CD4-positive, alpha-beta T cell treated with Interferon gamma for 1 hour (primary cell): Measurements from ENCODE around the gene ALOX15B.
A peak's percentile ranks its signal among the peaks of the same experiment; 100 is the strongest.

Experiments
- DNase-seq: peaks from one replicate; pipeline ENCODE4 v3.0.0-alpha.2; 2020

ALOX15B gene, protein sequence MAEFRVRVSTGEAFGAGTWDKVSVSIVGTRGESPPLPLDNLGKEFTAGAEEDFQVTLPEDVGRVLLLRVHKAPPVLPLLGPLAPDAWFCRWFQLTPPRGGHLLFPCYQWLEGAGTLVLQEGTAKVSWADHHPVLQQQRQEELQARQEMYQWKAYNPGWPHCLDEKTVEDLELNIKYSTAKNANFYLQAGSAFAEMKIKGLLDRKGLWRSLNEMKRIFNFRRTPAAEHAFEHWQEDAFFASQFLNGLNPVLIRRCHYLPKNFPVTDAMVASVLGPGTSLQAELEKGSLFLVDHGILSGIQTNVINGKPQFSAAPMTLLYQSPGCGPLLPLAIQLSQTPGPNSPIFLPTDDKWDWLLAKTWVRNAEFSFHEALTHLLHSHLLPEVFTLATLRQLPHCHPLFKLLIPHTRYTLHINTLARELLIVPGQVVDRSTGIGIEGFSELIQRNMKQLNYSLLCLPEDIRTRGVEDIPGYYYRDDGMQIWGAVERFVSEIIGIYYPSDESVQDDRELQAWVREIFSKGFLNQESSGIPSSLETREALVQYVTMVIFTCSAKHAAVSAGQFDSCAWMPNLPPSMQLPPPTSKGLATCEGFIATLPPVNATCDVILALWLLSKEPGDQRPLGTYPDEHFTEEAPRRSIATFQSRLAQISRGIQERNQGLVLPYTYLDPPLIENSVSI

DNA sequence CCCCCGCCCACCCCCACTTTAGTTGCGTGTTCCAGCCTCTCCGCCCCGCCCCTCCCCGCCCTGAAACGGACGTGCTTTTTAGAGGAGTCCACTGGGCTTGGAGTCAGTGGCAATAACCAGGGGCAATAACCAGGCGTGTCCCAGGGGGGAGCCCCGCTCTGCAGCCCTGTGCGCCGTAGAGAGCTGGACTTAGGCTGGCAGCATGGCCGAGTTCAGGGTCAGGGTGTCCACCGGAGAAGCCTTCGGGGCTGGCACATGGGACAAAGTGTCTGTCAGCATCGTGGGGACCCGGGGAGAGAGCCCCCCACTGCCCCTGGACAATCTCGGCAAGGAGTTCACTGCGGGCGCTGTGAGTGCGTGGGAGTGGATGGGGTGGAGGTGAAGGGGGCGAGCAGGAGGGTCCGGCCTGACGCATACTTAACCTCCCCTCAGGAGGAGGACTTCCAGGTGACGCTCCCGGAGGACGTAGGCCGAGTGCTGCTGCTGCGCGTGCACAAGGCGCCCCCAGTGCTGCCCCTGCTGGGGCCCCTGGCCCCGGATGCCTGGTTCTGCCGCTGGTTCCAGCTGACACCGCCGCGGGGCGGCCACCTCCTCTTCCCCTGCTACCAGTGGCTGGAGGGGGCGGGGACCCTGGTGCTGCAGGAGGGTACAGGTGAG, at the start of gene ALOX15B:
Gene ALOX15B (plus strand): TSS at position 106 of the 657 bp plus-strand sequence. CDS start 97 bp downstream, at position 203.
- no peak for DNase-seq

DNA sequence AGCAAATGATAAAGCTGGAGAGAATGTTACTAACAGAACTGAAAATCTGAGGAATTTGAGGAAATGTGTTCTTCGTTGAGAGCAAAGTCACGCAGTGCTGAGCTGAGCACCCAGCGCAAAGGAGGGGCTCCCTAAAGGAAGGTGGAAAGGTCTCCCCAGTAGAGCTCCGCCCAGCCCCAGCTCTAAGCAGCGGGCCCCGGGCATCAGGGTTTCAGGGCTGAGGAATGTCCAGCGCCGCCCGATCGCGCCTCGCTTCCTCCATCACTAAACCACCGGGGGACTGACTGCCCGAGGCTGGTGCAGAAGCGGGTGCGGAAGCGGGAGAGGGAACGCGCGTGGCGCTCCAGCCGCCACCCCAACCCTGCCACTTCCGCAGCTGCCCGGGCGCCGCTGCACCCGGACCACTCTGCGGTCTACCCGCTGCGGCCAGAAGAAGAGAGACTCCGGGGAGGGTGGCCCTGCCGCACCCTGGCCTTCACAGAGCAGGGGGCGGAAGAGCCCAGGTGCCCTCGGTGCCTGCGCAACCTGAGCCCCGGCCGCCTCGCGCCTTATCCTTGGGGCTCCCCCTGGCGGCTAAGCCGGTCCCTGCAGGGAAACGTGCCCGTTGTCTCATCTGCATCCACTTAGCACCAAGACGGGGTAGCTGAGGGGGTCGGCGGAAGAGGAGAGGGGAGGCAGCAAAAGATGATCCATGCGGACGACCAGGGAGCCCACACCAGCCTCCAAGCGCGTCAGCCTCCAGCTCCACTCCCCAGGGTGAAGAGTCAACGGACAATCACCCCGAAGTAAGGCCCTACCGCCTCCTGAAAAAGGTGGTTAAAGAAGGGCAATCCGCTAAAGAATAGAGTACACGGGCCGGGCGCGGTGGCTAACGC, 48.8 kb upstream of the ALOX15B start:
- peak; percentile 84 for DNase-seq

DNA sequence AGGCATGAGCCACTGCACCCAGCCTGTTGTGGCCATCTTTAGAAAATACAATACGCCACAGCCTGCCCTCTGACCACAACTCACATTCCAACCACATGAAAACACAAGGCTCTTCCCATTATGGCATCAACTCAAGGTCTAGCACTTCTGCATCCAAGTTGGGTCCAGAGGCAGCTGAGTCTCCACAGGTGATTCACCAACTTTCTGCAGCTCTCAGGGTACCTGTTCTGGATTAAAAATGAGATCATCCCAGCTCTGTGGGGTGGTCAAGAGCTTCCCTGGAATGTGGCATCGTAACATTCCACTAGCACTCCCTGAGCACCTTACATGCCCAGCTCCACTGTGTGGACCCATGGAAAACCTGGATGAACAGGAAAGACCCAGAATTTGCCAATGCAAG, 46.3 kb upstream of the ALOX15B start:
- DNase-seq, result no peak

DNA sequence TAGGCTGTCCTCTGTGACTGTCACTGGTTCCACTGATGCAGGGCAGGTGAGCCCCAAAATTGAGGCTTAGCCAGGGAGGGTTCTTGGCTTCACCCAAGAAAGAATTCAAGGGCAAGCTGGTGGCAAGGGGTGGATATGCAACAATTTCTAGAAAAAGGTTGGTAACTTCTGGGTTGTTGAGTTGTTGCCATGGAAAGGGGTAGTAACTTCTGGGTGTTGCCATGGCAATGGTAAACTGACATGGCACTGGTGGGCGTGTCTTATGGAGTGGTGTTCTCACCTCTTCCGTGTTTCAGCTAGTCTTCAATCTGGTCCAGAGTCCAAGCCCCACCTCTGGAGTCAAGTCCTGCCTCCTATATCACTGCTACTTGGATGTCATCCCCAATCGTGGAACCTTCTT, 45.9 kb upstream of the ALOX15B start:
- DNase-seq, result peak; percentile 53

DNA sequence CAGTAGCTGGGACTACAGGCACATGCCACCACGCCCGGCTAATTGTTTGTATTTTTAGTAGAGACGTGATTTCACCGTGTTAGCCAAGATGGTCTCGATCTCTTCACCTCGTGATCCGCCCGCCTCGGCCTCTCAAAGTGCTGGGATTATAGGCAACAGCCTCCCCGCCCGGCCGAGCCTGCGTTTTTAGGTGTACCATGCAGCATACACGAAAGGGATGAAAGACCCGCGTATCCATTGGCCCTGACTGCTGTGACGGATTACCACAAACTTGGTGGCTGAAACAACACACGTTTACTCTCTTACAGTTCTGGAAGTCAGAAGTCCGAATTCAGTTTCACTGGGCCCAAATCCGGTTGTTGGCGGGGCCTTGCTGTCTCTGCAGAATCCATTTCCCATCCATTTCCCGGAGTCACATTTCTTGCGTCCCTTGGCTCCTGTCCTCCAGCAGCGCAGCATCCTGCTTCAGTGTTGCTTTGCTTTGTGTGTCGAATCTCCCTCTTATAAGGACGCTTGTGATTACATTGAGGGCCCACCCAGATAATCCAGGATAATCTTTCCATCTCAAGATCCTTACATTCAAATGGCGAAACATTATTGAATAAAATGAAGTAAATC, 44.8 kb upstream of the ALOX15B start:
- DNase-seq, result no peak

DNA sequence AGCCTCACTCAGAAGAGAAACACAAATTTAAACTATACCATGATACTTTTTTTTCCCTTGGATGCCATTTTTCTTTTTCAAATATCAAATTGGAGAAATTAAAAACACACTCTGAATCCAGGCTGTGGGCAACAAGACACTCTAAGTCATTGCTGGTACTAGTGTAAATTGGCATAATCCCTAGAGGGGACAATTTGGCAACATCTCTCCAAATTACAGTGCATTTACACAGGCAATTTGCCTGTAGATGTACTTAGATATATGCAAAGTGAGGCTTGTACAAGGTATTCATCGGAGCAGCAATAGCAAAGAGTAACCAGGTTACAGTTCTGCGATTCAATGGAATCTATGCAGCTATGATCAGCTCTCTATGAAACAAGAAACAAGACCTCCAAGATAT, 43.1 kb upstream of the ALOX15B start:
- no peak for DNase-seq

DNA sequence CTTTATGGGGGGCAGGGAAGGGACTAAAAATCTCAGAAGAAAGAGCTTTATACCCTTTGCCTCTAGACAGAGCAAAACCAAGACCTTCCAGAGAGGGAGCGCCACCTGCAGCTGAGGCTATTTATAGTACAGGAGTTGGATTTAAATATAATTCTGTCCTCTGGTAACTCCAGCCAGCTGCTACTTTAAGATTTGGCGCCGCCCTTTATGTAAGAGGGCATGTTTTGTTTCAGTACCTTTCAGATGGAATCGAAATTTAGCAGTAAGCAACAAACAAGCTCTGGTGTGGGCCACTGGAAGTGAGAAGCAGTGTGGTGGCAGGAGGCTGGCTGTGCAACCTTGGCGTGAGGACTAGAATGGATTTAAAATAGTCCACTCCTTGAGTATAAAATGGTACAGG, 41.7 kb upstream of the ALOX15B start:
- peak; percentile 28 for DNase-seq

DNA sequence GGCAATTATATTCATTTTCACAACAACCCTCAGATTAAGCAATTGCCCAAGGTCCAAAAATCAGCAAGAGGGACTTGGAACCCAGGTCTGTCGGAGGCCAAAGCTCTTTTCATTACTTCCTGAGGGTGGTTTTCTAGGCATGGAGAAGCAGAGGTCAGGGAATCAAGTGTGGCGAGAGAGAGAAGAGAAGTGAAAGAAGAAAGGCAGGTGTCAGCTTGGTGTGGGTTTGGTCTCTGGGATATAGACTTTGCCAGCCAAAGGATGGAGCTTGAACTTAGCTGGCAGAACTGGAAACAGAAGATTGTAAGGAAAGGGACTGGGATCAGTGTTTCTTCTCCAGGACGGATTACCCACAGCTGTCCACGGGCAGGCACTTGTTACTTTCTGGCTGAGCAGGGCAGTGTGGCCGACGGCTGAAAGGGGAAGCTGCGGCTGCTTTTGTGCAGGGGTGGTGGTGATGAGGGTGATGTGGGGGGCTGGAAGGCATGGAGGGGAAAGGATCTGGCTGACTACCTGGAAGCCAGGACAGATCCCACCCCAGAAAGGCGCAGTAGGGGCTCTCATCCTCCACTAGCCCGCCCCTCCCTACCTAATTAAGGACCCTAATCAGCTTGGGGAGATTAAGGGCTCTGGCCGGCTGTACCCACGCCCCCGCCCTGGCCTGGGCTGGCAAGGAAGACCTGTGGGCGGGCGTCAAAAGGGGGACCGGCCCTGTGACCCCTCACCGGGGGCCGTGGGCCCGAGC, 36.7 kb upstream of the ALOX15B start, which contains the start of gene GUCY2D:
Gene GUCY2D (plus strand): TSS at position 640 of the 745 bp plus-strand sequence. CDS start 433 bp downstream, outside the sequence.
- DNase-seq, result peak; percentile 25

DNA sequence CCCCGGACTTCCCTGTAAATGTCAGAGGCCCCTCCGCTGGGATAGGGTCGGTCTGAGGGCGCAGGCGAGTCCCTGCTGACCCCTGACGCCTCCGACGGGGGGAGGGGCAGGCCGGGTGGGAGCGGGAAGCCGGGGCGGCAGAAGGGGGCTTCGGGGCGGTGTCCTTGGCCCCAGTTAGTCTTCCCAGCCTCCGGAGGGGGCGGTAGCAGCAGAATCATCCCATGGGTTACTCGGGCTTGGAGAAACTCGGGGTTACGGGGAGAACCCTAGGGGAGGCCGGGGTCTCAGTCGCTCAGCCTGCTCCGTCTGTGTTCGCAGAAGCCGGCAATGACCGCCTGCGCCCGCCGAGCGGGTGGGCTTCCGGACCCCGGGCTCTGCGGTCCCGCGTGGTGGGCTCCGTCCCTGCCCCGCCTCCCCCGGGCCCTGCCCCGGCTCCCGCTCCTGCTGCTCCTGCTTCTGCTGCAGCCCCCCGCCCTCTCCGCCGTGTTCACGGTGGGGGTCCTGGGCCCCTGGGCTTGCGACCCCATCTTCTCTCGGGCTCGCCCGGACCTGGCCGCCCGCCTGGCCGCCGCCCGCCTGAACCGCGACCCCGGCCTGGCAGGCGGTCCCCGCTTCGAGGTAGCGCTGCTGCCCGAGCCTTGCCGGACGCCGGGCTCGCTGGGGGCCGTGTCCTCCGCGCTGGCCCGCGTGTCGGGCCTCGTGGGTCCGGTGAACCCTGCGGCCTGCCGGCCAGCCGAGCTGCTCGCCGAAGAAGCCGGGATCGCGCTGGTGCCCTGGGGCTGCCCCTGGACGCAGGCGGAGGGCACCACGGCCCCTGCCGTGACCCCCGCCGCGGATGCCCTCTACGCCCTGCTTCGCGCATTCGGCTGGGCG, 35.9 kb upstream of the ALOX15B start:
- no peak for DNase-seq

DNA sequence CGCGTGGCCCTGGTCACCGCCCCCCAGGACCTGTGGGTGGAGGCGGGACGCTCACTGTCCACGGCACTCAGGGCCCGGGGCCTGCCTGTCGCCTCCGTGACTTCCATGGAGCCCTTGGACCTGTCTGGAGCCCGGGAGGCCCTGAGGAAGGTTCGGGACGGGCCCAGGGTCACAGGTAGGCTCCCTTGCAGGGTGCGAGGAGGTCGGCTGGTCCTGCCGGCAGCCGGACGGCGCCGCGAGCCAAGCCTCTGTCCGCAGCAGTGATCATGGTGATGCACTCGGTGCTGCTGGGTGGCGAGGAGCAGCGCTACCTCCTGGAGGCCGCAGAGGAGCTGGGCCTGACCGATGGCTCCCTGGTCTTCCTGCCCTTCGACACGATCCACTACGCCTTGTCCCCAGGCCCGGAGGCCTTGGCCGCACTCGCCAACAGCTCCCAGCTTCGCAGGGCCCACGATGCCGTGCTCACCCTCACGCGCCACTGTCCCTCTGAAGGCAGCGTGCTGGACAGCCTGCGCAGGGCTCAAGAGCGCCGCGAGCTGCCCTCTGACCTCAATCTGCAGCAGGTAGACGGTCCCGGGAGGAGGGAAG, 35.2 kb upstream of the ALOX15B start:
- no peak for DNase-seq

DNA sequence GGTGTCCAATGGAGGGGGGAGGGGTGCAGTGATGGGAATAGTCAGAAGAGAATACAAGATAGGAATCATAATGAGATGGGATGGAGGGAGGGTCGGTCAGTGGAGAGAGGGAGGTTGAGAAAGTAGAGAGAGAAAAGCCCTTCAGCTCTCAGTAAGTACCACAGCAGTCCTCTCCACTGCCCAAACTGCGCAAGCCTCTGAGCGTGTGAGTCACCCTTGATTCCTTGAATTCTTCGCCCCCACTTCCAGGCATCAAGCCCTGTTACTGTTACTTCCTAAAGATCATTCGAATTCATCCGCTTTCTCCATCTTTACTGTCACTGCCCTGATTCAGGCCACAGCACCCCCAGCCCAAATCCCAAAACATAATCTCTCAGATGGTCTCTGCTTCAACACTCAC, 34.0 kb upstream of the ALOX15B start:
- no peak for DNase-seq

DNA sequence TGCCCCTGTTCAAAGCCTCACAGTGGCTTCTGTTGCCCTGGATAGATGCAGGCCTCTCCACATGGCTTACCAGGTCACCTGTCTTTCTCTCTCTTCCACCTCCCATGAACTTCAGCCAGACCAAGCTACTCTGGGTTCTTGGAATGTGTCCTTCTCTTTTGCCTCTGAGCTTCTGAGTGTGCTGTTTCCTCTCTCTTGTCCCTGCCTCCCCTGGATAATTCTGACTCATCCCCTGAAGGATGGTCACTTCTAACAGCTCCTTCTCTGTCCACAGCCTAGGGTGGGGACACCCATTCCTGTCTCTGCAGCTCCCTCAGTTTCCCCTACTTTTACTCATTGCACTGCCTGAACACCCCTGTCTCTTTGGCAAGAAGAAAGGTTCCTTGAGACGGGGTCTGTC, 33.5 kb upstream of the ALOX15B start:
- no peak for DNase-seq

DNA sequence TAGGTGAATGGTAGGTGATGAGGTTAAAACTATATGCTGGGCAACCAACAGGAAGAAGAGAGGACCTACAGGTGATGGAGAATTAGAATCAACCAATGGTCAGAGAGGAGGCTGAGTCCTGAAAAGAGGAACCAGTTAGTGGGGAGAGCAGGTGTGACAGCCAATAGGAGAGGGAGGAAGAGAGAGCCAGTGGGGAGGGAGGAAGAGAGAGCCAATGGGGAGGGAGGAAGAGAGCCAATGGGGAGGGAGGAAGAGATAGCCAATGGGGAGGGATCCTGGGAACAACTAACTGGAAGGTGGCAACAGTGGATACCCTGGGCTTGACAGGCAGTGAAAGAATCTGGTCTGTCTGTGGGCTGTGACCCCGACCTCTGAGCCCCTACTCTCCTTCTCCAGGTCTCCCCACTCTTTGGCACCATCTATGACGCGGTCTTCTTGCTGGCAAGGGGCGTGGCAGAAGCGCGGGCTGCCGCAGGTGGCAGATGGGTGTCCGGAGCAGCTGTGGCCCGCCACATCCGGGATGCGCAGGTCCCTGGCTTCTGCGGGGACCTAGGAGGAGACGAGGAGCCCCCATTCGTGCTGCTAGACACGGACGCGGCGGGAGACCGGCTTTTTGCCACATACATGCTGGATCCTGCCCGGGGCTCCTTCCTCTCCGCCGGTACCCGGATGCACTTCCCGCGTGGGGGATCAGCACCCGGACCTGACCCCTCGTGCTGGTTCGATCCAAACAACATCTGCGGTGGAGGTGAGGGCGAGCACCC, 32.7 kb upstream of the ALOX15B start:
- no peak for DNase-seq

DNA sequence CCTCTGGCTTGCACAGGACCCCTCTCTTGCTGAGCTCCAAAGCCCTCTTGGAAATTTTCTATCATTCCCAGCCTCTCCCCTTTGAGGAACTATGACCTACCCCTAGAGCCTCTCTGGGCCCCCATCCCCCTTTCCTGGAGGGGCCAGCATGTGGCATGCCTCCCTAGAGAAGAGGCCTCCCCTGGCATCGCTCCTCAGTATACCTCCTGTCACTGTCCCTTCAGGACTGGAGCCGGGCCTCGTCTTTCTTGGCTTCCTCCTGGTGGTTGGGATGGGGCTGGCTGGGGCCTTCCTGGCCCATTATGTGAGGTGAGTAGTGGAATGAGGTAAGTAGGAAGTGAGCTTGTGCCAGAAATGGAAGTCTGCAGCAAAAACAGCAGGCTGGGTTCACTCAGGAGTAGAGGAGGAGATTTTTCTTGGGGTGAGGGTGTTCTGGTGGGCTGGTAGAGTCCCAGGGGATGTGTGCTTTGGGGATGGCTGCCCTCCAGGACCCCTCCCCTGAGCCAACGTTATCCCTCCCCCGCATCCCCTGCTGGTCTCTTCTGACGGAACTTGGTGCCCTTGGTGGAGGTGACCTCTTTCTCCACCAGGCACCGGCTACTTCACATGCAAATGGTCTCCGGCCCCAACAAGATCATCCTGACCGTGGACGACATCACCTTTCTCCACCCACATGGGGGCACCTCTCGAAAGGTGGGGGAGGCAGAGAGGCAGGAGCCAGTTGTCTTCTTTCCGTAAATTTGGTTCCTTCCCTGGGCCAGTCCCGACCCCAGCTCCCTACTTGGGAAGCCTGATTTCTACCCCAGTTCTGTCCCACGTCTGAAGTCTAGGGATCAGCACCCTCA, 31.8 kb upstream of the ALOX15B start:
- DNase-seq, result no peak

DNA sequence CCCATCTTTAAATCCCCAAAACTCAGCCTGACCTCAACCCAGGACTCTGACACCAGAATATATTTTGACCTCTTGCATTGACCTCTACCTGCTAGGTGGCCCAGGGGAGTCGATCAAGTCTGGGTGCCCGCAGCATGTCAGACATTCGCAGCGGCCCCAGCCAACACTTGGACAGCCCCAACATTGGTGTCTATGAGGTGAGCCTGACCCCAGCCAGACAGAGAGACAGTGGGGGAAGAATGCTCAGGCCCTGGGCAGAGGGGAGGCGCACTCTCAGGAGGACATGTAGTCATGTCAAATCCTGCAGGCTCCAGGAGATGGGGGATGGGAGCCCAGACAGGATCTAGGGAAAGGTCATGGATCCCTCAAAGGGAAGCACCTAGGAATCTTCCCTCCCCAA, 31.0 kb upstream of the ALOX15B start:
- DNase-seq, result no peak

DNA sequence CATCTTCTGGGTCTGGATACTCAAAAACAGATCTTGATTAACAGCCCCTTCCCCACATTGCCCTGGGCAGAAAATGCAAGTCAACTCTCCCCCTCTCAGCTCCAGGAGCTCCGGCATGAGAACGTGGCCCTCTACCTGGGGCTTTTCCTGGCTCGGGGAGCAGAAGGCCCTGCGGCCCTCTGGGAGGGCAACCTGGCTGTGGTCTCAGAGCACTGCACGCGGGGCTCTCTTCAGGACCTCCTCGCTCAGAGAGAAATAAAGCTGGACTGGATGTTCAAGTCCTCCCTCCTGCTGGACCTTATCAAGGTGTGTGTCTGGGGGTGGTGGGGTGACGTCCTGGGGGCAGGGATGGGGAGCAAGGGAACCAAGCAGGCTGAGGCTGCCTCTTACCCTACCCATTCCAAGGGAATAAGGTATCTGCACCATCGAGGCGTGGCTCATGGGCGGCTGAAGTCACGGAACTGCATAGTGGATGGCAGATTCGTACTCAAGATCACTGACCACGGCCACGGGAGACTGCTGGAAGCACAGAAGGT, 26.7 kb upstream of the ALOX15B start:
- DNase-seq, result no peak

DNA sequence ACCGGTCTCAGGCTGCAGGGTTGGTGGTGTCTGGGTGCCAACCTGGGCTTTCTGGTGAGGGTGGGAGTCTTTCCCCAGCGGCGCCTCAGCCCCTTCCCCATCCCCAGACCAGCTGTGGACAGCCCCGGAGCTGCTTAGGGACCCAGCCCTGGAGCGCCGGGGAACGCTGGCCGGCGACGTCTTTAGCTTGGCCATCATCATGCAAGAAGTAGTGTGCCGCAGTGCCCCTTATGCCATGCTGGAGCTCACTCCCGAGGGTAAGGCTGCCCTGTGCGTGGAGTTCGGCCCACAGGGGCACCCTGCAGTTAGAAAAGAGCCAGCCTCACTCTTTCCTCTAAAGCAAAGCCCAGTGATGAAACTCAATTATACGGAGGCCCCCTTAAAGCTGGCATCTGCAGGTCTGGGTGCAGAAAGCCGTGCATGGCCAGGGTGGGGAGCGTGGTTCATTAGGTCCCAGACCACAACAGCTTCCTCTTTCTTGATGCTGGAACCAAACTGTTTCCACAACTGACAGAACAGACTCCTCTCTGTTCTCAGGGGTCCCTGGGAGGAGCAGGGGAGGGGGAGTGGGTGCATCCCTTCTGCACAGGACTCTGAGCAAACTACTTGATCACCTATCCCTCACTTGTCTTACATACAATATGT, 25.7 kb upstream of the ALOX15B start:
- no peak for DNase-seq
